Coronary artery (tissue), 2 donors: Measurements from ENCODE around the gene ABCG4.

ENCODE experiments used
- DNase-seq: peaks from one replicate; pipeline ENCODE4 v3.0.0-alpha.2; 2017; ENCODE audit warnings: low spot score
- H3K27ac ChIP-seq, 2 donors: fragments of 200-600 bp; sonication (generic); one replicate each; pipeline ENCODE4 v1.5.1; 2016 to 2019
- H3K4me3 ChIP-seq: fragments of 200-600 bp; sonication (generic); 2 replicates; pipeline ENCODE4 v1.5.1; 2016; ENCODE audit warnings: mild to moderate bottlenecking, moderate library complexity
- TF ChIP-seq, protein P1 (sequence below): fragments of 200-600 bp; sonication (generic); IDR thresholded peaks from one replicate; pipeline ENCODE4 v1.5.1; 2019; ENCODE audit warnings: antibody characterized with exemption

ABCG4 gene

DNA sequence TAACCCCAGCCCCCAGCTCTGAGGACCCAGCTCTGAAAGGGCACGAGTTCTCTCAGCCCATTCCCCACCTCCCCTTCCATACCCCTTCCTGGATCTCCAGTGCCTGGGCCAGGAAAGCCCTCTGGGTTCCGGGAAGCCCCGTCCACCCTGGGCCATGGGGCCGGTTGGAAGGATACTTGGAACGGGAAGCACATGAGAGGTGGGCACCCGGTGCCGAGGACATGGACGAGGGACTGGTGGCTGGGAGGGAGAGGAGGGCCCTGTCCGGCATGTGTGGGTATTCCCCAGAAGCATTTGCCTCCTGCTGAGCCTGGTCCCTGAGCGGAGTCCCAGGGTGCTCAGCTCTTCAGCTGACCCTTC lies 32.6 kb upstream of the ABCG4 start:
- TF ChIP-seq, protein P1, sequence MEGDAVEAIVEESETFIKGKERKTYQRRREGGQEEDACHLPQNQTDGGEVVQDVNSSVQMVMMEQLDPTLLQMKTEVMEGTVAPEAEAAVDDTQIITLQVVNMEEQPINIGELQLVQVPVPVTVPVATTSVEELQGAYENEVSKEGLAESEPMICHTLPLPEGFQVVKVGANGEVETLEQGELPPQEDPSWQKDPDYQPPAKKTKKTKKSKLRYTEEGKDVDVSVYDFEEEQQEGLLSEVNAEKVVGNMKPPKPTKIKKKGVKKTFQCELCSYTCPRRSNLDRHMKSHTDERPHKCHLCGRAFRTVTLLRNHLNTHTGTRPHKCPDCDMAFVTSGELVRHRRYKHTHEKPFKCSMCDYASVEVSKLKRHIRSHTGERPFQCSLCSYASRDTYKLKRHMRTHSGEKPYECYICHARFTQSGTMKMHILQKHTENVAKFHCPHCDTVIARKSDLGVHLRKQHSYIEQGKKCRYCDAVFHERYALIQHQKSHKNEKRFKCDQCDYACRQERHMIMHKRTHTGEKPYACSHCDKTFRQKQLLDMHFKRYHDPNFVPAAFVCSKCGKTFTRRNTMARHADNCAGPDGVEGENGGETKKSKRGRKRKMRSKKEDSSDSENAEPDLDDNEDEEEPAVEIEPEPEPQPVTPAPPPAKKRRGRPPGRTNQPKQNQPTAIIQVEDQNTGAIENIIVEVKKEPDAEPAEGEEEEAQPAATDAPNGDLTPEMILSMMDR: no peak
- H3K27ac ChIP-seq: peak overlapping the region in 1 of 2 donors; percentile 64
- H3K4me3 ChIP-seq: no peak overlapping the region
- DNase-seq: peak; percentile 69

DNA sequence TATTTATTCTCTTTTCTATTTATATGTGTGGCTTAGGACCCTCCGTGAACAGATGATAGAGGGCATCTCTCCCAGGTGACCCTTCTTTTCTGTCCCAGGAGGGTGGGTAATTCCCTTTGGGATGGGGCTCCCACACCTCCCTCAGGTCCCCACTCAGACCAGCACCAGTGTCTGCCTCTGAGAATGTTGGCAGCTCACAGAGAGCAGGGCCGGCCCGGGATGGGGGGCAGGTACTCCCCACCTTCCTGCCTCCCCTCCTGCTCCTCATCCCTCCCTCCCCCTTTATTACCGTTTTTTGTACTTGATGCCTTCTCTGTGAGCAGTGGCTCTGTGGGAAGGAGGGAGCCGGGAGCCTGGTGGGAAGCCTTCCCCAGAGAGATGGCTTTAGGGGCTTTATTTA lies 32.3 kb upstream of the ABCG4 start:
- H3K4me3 ChIP-seq: no peak overlapping the region
- H3K27ac ChIP-seq: peak overlapping the region in 1 of 2 donors; percentile 64
- peak; percentile 62 for DNase-seq
- TF ChIP-seq, protein P1: no peak

DNA sequence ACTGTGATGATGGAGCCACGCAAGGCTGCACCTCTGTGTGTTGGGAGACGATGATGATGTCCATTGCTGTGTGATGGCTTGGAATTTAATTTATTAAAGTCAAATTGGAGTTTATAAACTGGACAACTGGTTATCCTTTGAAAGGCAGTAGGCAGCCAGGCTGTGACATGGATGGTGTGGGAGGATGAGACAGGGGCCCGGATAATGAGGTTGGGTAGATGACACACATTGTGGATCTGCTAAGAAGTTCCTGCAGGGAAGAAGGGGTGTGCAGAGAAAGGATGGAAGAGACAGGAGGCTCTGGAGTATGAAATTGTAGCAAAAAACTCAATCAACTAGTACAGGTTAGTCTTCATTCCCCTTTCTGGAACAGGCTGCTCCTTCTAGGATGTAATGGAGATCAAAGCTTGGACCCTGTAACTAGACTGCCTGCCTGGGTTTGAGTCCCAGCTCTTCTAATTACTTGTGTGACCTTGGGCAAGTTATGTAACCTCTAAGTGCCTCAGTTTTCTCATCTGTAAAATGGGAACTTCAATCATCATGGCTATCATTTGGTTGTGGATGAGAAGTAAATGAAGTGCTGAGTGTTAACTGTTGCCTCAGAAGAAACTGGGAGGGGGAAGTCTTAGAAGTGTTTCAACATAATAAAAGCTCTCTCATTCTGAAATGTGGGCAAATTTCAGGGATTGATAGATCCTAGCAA lies 31.7 kb upstream of the ABCG4 start:
- Histone ChIP-seq H3K27ac (no peak overlapping the region), H3K4me3 (no peak overlapping the region)
- DNase-seq: peak; percentile 28
- TF ChIP-seq, protein P1: no peak

DNA sequence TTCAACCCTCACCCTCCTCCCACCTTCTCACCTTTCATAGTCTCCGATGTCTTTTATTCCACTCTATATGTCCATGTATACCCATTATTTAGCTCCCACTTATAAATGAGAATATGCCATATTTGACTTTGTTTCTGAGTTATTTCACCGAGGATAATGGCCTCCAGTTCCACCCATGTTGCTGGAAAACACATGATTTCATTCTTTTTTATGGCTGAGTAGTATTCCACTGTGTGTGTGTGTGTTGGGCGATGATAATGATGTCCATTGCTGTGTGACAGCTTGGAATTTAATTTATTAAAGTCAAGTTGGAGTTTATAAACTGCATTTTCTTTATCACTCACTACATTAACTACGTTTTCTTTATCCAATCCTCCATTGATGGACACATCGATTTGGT lies 30.6 kb upstream of the ABCG4 start:
- Histone ChIP-seq H3K4me3 (no peak overlapping the region), H3K27ac (no peak overlapping the region)
- TF ChIP-seq, protein P1: no peak
- no peak for DNase-seq

DNA sequence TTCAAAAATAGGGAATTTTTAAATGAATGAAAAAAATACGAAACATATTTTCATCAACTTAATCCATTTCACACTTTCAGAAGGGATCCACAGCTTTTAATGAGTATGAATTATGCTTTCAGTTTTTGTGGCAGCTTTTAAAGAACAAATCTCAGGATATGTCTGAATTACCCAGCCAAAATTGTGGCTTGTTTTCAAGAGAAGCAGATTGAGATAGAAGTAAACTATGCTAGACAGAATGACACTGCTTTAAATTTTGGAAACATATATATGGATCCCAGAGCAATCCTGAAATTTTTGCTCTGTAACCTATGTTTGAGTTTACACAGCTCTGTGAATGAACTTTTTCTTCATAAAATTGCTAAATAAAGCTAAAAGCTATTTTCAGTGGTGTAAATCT lies 29.9 kb upstream of the ABCG4 start:
- TF ChIP-seq, protein P1: no peak

DNA sequence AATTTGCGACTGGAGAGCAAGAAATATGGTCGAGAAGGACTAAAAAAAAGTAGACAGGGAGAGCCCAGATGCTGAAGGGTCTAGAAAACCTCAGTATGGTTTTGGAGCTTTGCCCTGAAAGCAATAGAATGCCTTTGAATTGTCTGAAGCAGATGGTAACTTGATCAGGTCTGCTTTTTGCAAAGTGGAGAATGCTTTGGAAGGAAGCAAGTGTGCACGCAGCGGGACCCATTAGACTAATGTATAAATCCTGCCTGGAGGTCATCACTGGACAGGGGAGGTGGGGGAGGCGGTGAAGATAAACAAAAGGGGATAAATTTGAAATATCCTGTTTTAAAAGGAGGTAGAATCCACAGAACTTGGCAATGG lies 28.2 kb upstream of the ABCG4 start:
- H3K4me3 ChIP-seq: peak overlapping the region; percentile 81
- peak overlapping the region; percentile 78 to 85 for H3K27ac ChIP-seq
- TF ChIP-seq, protein P1: no peak
- DNase-seq: no peak

More for the DNA sequence above, 29.9 kb upstream of the ABCG4 start:
- Histone ChIP-seq H3K4me3 (no peak overlapping the region), H3K27ac (no peak overlapping the region)
- DNase-seq: no peak
